ENCODE measurements around the gene GIT1.

The GIT1 gene

GRCh38 chr17:29584452-29585079 is 4.9 kb downstream of the GIT1 start:
- H2BK15ac ChIP-seq (ENCODE audit: low read depth, poor library complexity, severe bottlenecking): no peak overlapping the region
- no peak for DNase-seq
- H3K4me3 ChIP-seq (ENCODE audit: insufficient read depth in 1 of 2, low read depth in 1 of 2, low read length in 2 of 2): no peak overlapping the region
- H4K91ac ChIP-seq (ENCODE audit: low read length): no peak overlapping the region
- H3K79me1 ChIP-seq (replicated peaks; ENCODE audit: low read length, poor library complexity, severe bottlenecking): peaks cover 26% of the 10 kb centered on the region
- peaks cover 32 to 39% of the 10 kb centered on the region in 2 experiments for H3K36me3 ChIP-seq (ENCODE audit: control insufficient read depth in 1 of 2, insufficient read depth in 2 of 2, low read depth in 1 of 2, low read length in 2 of 2)
- no peak overlapping the region for H3K4ac ChIP-seq (ENCODE audit: low read depth in 1 of 2, low read length in 2 of 2)
- H2BK12ac ChIP-seq (ENCODE audit: low read length in 2 of 2): no peak overlapping the region
- WGBS: 64% methylated on average over 12 of the region's 12 CpGs
- H2BK120ac ChIP-seq (ENCODE audit: low read depth, low read length): no peak overlapping the region
- no peak overlapping the region for H3K14ac ChIP-seq (ENCODE audit: low read length in 2 of 2)
- H3K9me3 ChIP-seq (ENCODE audit: control insufficient read depth, low read length): no peaks in the 10 kb centered on the region
- H4K8ac ChIP-seq (ENCODE audit: low read length): peak overlapping the region; percentile 56
- peaks cover 43% of the 10 kb centered on the region for H3K4me1 ChIP-seq (ENCODE audit: control insufficient read depth, insufficient read depth, low read depth, low read length)
- peak overlapping the region; percentile 11 for H3K4me2 ChIP-seq (ENCODE audit: low read length, poor library complexity, severe bottlenecking)
- peak overlapping the region in 1 of 2 experiments; percentile 52 for H3K23ac ChIP-seq (ENCODE audit: low read length in 2 of 2)
- H3K27ac ChIP-seq (ENCODE audit: low read length, poor library complexity, severe bottlenecking): peak overlapping the region; percentile 12
- no peak overlapping the region for H2AFZ ChIP-seq (ENCODE audit: low read depth, low read length)
- no peak overlapping the region for H3K9ac ChIP-seq (ENCODE audit: low read length)
- H2AK5ac ChIP-seq (ENCODE audit: low read length, severe bottlenecking): peak overlapping the region; percentile 10
- no peaks in the 10 kb centered on the region for H3K27me3 ChIP-seq (ENCODE audit: control insufficient read depth in 1 of 2, insufficient read depth in 1 of 2, low read length in 2 of 2)
- no peak overlapping the region for H2BK5ac ChIP-seq (ENCODE audit: low read depth, low read length, poor library complexity, severe bottlenecking)
- H3K18ac ChIP-seq (ENCODE audit: low read depth in 1 of 2, low read length in 2 of 2): peak overlapping the region; percentile 18 to 45

GRCh38 chr17:29583324-29584248 is 5.9 kb downstream of the GIT1 start:
- Histone ChIP-seq H3K23ac (ENCODE audit: low read length in 2 of 2) (no peak overlapping the region), H3K27ac (ENCODE audit: low read length, poor library complexity, severe bottlenecking) (no peak overlapping the region), H3K9ac (ENCODE audit: low read length) (no peak overlapping the region), H4K8ac (ENCODE audit: low read length) (no peak overlapping the region), H2BK5ac (ENCODE audit: low read depth, low read length, poor library complexity, severe bottlenecking) (no peak overlapping the region), H2AK5ac (ENCODE audit: low read length, severe bottlenecking) (no peak overlapping the region), H2BK120ac (ENCODE audit: low read depth, low read length) (no peak overlapping the region), H3K4me2 (ENCODE audit: low read length, poor library complexity, severe bottlenecking) (no peak overlapping the region), H4K91ac (ENCODE audit: low read length) (no peak overlapping the region), H3K4ac (ENCODE audit: low read depth in 1 of 2, low read length in 2 of 2) (no peak overlapping the region), H2BK12ac (ENCODE audit: low read length in 2 of 2) (no peak overlapping the region), H3K36me3 (ENCODE audit: control insufficient read depth in 1 of 2, insufficient read depth in 2 of 2, low read depth in 1 of 2, low read length in 2 of 2) (peaks cover 41 to 49% of the 10 kb centered on the region in 2 experiments), H3K4me1 (ENCODE audit: control insufficient read depth, insufficient read depth, low read depth, low read length) (peaks cover 43% of the 10 kb centered on the region), H3K9me3 (ENCODE audit: control insufficient read depth, low read length) (no peaks in the 10 kb centered on the region), H2AFZ (ENCODE audit: low read depth, low read length) (no peak overlapping the region), H2BK15ac (ENCODE audit: low read depth, poor library complexity, severe bottlenecking) (no peak overlapping the region), H3K14ac (ENCODE audit: low read length in 2 of 2) (no peak overlapping the region), H3K4me3 (ENCODE audit: insufficient read depth in 1 of 2, low read depth in 1 of 2, low read length in 2 of 2) (no peak overlapping the region), H3K79me1 (replicated peaks; ENCODE audit: low read length, poor library complexity, severe bottlenecking) (peaks cover 33% of the 10 kb centered on the region), H3K18ac (ENCODE audit: low read depth in 1 of 2, low read length in 2 of 2) (no peak overlapping the region), H3K27me3 (ENCODE audit: control insufficient read depth in 1 of 2, insufficient read depth in 1 of 2, low read length in 2 of 2) (no peaks in the 10 kb centered on the region)
- WGBS: 91% methylated on average over 15 of the region's 16 CpGs
- no peak for DNase-seq

GRCh38 chr17:29582772-29583171 is 6.7 kb downstream of the GIT1 start:
- Histone ChIP-seq H2BK12ac (ENCODE audit: low read length in 2 of 2) (no peak overlapping the region), H3K4me1 (ENCODE audit: control insufficient read depth, insufficient read depth, low read depth, low read length) (peaks cover 41% of the 10 kb centered on the region)

DNA sequence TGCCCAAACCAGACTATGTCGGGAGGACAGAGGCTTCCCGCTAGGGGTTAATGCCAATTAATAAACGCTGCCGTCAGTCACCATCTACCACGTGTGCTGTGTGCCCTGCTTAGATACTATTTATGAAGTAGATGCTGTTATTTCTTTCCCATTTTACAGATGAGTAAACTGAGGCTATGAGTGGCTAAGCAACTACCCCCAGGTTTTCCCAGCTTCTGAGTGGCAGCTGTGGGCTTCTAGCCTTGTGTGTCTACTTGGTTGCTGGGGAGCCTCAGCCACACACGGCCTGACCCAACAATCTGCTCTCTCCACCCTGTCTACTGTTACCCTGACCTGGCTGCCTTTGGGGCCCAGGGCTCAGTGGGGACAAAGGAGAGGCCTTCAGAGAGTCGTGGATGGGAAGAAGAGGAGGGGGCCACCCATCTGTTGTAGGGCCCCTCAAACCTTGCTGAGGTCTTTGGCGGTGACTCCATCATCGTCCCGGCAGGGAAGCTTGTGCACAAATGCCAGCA is 7.1 kb downstream of the GIT1 start:
- H3K36me3 ChIP-seq (ENCODE audit: control insufficient read depth in 1 of 2, insufficient read depth in 2 of 2, low read depth in 1 of 2, low read length in 2 of 2): peaks cover 54 to 62% of the 10 kb centered on the region in 2 experiments
- H2BK12ac ChIP-seq (ENCODE audit: low read length in 2 of 2): no peak overlapping the region
- no peak overlapping the region for H4K91ac ChIP-seq (ENCODE audit: low read length)
- no peak overlapping the region for H4K8ac ChIP-seq (ENCODE audit: low read length)
- H2BK15ac ChIP-seq (ENCODE audit: low read depth, poor library complexity, severe bottlenecking): no peak overlapping the region
- no peak overlapping the region for H3K18ac ChIP-seq (ENCODE audit: low read depth in 1 of 2, low read length in 2 of 2)
- 93% methylated on average over 10 of the region's 10 CpGs for WGBS
- H3K27me3 ChIP-seq (ENCODE audit: control insufficient read depth in 1 of 2, insufficient read depth in 1 of 2, low read length in 2 of 2): no peaks in the 10 kb centered on the region
- H3K14ac ChIP-seq (ENCODE audit: low read length in 2 of 2): no peak overlapping the region
- no peak overlapping the region for H2BK5ac ChIP-seq (ENCODE audit: low read depth, low read length, poor library complexity, severe bottlenecking)
- no peaks in the 10 kb centered on the region for H3K9me3 ChIP-seq (ENCODE audit: control insufficient read depth, low read length)
- no peak overlapping the region for H2AFZ ChIP-seq (ENCODE audit: low read depth, low read length)
- no peak overlapping the region for H3K23ac ChIP-seq (ENCODE audit: low read length in 2 of 2)
- no peak overlapping the region for H3K4me3 ChIP-seq (ENCODE audit: insufficient read depth in 1 of 2, low read depth in 1 of 2, low read length in 2 of 2)
- no peak overlapping the region for H3K4ac ChIP-seq (ENCODE audit: low read depth in 1 of 2, low read length in 2 of 2)
- no peak overlapping the region for H3K9ac ChIP-seq (ENCODE audit: low read length)
- no peak overlapping the region for H3K4me2 ChIP-seq (ENCODE audit: low read length, poor library complexity, severe bottlenecking)
- H2AK5ac ChIP-seq (ENCODE audit: low read length, severe bottlenecking): no peak overlapping the region
- peaks cover 42% of the 10 kb centered on the region for H3K79me1 ChIP-seq (replicated peaks; ENCODE audit: low read length, poor library complexity, severe bottlenecking)
- H2BK120ac ChIP-seq (ENCODE audit: low read depth, low read length): no peak overlapping the region
- no peak for DNase-seq
- H3K27ac ChIP-seq (ENCODE audit: low read length, poor library complexity, severe bottlenecking): no peak overlapping the region
- peaks cover 37% of the 10 kb centered on the region for H3K4me1 ChIP-seq (ENCODE audit: control insufficient read depth, insufficient read depth, low read depth, low read length)

More at GRCh38 chr17:29582772-29583171, 6.7 kb downstream of the GIT1 start:
- Histone ChIP-seq H2BK120ac (ENCODE audit: low read depth, low read length) (no peak overlapping the region), H4K8ac (ENCODE audit: low read length) (no peak overlapping the region), H3K36me3 (ENCODE audit: control insufficient read depth in 1 of 2, insufficient read depth in 2 of 2, low read depth in 1 of 2, low read length in 2 of 2) (peaks cover 49 to 57% of the 10 kb centered on the region in 2 experiments), H3K27me3 (ENCODE audit: control insufficient read depth in 1 of 2, insufficient read depth in 1 of 2, low read length in 2 of 2) (no peaks in the 10 kb centered on the region), H4K91ac (ENCODE audit: low read length) (no peak overlapping the region), H2BK15ac (ENCODE audit: low read depth, poor library complexity, severe bottlenecking) (no peak overlapping the region), H3K9ac (ENCODE audit: low read length) (no peak overlapping the region), H3K4me3 (ENCODE audit: insufficient read depth in 1 of 2, low read depth in 1 of 2, low read length in 2 of 2) (no peak overlapping the region), H2AK5ac (ENCODE audit: low read length, severe bottlenecking) (no peak overlapping the region), H3K9me3 (ENCODE audit: control insufficient read depth, low read length) (no peaks in the 10 kb centered on the region), H3K4ac (ENCODE audit: low read depth in 1 of 2, low read length in 2 of 2) (no peak overlapping the region), H3K18ac (ENCODE audit: low read depth in 1 of 2, low read length in 2 of 2) (no peak overlapping the region), H2BK5ac (ENCODE audit: low read depth, low read length, poor library complexity, severe bottlenecking) (no peak overlapping the region), H3K27ac (ENCODE audit: low read length, poor library complexity, severe bottlenecking) (no peak overlapping the region), H2AFZ (ENCODE audit: low read depth, low read length) (no peak overlapping the region), H3K79me1 (replicated peaks; ENCODE audit: low read length, poor library complexity, severe bottlenecking) (peaks cover 41% of the 10 kb centered on the region), H3K14ac (ENCODE audit: low read length in 2 of 2) (no peak overlapping the region), H3K4me2 (ENCODE audit: low read length, poor library complexity, severe bottlenecking) (no peak overlapping the region), H3K23ac (ENCODE audit: low read length in 2 of 2) (no peak overlapping the region)
- 96% methylated on average over 12 of the region's 13 CpGs for WGBS
- no peak for DNase-seq
